ENCODE measurements around the gene ZNF611.
"Not testable (repeated sequence)": the region's sequence is repeated elsewhere in the genome, so short reads cannot be mapped to it uniquely, and the experiment has no call there.

ZNF611 gene

DNA sequence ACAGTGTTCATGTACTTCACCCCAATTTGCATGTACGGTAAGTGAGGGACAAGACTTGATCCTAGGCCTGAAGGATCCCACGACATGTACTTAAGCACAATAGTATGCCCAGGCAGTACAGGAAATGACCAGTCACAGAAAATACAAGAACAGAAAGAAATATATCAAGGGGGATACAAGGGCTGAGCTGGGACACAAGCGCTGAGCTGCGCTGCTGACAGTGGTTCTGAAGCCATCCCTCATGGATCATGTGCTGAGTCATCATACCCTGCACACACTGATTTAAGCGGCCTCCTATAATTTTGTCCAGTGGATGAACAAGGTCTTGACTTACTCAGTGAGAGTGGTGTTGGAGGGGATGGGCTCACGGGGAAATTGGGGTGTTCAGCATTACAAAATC, 59.6 kb downstream of the ZNF611 start:
- not testable (repeated sequence) for DNase-seq

DNA sequence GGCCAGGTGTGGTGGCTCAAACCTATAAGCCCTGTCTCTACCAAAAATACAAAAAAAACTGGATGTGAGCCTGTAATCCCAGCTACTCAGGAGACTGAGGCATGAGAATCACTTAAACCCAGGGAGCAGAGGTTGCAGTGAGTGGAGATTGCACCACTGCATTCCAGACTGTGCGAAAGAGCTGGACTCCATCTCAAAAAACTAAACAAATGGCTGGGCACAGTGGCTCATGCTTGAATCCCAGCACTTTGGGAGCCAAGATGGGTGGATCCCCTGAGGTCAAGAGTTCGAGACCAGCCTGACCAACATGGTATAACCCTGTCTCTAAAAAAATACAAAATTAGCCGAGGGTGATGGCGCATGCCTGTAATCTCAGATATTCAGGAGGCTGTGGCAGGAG, 61.8 kb downstream of the ZNF611 start:
- DNase-seq, result no peak

GRCh38 chr19:52670046-52670445, 64.8 kb downstream of the ZNF611 start:
- no peak for DNase-seq

DNA sequence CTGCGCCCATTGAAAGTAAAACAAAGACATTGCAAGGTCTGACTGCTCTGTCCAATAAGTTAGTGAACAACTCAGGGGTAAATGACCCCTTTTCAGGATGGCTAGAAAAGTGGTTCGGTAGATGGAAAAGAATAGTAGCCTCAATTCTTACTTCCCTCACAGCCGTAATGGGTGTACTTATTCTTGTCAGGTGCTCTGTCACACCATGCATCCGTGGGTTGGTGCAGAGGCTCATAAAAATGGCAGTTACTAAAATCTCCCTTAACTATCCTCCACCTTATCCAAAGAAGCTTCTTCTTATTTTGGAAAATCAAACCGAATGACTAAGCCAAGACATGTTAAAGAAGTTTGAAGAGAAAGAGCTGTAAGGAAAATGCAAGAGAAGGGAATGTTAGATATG, 65.3 kb downstream of the ZNF611 start:
- no peak for DNase-seq

GRCh38 chr19:52667972-52668371, 66.9 kb downstream of the ZNF611 start:
- DNase-seq, result no peak

DNA sequence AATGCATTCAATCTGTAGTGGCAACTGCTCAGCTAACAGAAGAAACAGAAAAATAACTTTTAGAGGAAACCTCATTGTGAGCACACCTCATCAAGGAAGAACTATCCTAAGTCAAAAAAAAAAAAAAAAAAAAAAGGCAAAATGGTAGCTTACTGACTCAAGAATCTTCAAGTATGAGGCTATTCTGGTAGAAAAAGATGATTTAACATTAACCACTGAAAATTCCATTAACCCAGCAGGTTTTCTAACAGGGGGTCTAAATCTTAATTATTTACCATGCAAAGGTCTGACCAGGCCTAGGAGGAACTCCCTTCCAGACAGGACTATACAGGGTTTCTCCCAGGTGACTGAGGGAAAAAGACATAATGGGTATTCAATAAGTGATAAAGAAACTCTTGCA, 68.3 kb downstream of the ZNF611 start:
- no peak for DNase-seq

- DNase-seq, result no peak
Observed at GRCh38 chr19:52665529-52665928, 69.3 kb downstream of the ZNF611 start.

DNA sequence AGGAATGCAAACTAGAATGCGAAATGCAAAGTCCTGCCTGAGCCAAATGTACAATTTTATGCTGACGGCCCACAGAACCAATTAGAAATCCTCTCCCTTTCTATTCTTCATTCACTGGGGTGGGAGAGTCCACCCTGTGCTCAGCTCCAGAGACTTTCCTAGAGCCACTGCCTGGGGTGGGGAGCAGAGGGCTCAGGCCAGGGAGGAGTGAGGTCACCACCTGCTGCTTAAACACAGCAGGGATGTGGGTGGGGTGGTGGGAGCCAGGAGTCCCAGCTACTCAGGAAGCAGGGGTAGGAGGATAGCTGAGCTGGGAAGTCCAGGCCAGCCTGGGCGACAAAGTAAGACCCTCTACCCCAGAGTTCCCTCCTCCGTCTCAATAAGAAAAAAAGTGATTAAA, 69.8 kb downstream of the ZNF611 start:
- no peak for DNase-seq

GRCh38 chr19:52664461-52664860, 70.4 kb downstream of the ZNF611 start:
- DNase-seq, result peak; percentile 7

DNA sequence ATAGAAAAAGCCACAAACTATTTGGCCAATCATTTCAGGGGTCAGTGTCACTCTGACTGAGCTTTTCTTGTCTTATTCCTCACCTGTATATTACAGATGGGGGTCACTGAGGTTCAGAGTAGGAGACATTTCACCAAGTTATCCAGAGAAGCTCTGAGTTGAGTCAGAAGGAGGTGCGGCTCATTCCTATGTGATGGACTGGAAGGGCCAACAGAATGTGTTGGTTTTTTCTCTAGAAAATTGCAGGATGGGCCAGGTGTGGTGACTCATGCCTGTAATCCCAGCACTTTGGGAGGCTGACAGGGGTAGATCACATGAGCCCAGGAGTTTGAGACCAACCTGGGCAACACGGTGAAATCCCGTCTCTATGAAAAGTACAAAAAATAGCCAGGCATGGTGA, 72.2 kb downstream of the ZNF611 start:
- DNase-seq, result no peak

- no peak for DNase-seq
Observed at GRCh38 chr19:52660981-52661380, 73.9 kb downstream of the ZNF611 start.

- DNase-seq, result no peak
Observed at GRCh38 chr19:52659013-52659412, 75.8 kb downstream of the ZNF611 start.

DNA sequence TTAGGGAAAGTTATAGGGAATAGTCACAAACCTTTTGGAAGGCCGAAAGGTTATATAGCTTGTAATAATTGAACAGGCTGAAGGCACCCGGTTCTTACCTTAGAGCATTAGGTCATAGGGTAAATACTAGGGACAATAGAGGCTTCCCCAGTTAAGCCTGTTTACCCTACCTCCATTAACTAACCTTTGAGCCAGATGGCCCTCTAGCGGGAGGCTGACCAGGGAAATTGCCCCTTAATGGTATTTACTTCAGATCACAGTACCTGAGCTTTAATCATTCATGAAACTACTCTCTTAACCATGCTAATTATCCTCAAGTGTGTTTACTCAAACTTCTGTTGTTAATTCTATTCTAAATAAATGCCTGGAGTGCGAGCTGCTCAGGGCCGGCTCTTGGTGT, 76.2 kb downstream of the ZNF611 start:
- no peak for DNase-seq

DNA sequence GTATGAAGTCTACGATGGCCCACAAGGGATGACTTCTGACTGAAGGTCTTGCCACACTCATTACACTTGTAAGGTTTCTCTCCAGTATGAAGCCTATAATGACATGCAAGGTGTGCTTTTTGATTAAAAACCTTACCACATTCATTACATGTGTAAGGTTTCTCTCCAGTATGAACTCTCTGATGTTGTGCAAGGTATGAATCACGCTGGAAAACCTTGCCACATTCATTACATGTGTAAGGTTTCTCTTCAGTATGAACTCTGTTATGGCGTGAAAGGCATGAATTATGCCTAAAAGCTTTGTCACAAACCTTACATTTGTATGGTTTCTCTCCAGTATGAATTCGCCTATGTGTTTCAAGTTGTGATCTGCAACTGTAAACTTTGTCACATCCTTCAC, 81.7 kb downstream of the ZNF611 start:
- DNase-seq, result no peak
